Stomach (tissue), 9 donors: ENCODE measurements around the gene RGS7. TPM values are rescaled to one million over a fixed set of nuclear protein-coding genes. Genes with fewer than 3 reads are reported as not detected.

Source experiments
- DNase-seq, 2 donors: peaks; one replicate each; pipeline versions ENCODE4 v3.0.0 to v3.0.0-alpha.2; 2013 to 2019
- H3K27ac ChIP-seq, 5 donors: fragments of 200-600 bp in 4 of 5; sonication (generic) in 4 of 5; one replicate each; pipeline ENCODE4 v1.5.1; 2013 to 2019; ENCODE audit warnings: mild to moderate bottlenecking in 1 of 5, moderate library complexity in 1 of 5
- H3K27me3 ChIP-seq, 3 donors: fragments of 200-600 bp; sonication (generic); one replicate each; pipeline ENCODE4 v1.5.1; 2017 to 2019; ENCODE audit warnings: mixed run types in 1 of 3
- H3K36me3 ChIP-seq, 4 donors: fragments of 200-600 bp; sonication (generic); 1 replicate in 3 of 4; 2 replicates in 1 of 4; pipeline ENCODE4 v1.5.1; 2016 to 2019
- H3K4me1 ChIP-seq, 4 donors: fragments of 200-600 bp; sonication (generic); one replicate each; pipeline ENCODE4 v1.5.1; 2016 to 2019
- H3K4me3 ChIP-seq, 4 donors: fragments of 200-600 bp; sonication (generic) in 3 of 4; one replicate each; pipeline ENCODE4 v1.5.1; 2016 to 2019; ENCODE audit warnings: mild to moderate bottlenecking in 1 of 4
- H3K9me3 ChIP-seq, 4 donors: fragments of 200-600 bp; sonication (generic); one replicate each; pipeline ENCODE4 v1.5.1; 2016 to 2019
- CTCF ChIP-seq, 7 experiments: fragments of 450-650 bp in 4 of 7; fragments of 200-600 bp in 3 of 7; sonication (generic) in 3 of 7; IDR thresholded peaks; one replicate each; pipeline ENCODE4 v1.5.1; 2016 to 2019; ENCODE audit warnings: antibody characterized with exemption in 7 of 7, control low read depth in 2 of 7, mild to moderate bottlenecking in 1 of 7
- EP300 ChIP-seq: sonication (generic); formaldehyde crosslinking; IDR thresholded peaks from one replicate; pipeline ENCODE4 v1.6.1; 2017; ENCODE audit warnings: antibody characterized with exemption
- POLR2A ChIP-seq, 4 donors: fragments of 450-650 bp; IDR thresholded peaks; one replicate each; pipeline ENCODE4 v1.6.1; 2016; ENCODE audit warnings: antibody characterized with exemption in 4 of 4, control low read depth in 2 of 4, mild to moderate bottlenecking in 1 of 4, moderate library complexity in 1 of 4
- POLR2AphosphoS5 ChIP-seq, 3 donors: sonication (generic); formaldehyde crosslinking; IDR thresholded peaks; one replicate each; pipeline ENCODE4 v1.6.1; 2016; ENCODE audit warnings: antibody characterized with exemption in 3 of 3
- WGBS, 5 donors: extraction: QIAGEN DNeasy Blood & Tissue Kit in 3 of 5; methylation state at CpG; one replicate each; pipeline versions ENCODE4 v1.1.5 to v1.1.7; 2013 to 2018; 5-methylcytosine and 5-hydroxymethylcytosine counted together
- intact Hi-C: fragments of 100-400 bp; cut with DNase I; formaldehyde crosslinking; loops from one replicate; pipeline ENCODE4 v1.15.1; 2023; ENCODE audit warnings: low total_unique reads
- polyA plus RNA-seq, 3 donors: library from polyadenylated mRNA; stranded (reverse); fragments of 200-250 nt; gene quantifications; one replicate each; pipeline ENCODE4 v1.2.3, GENCODE V29; 2013
- total RNA-seq, 5 donors: library from RNA; depleted of rRNA; stranded (reverse); fragments of >200 nt; gene quantifications; one replicate each; pipeline versions ENCODE4 v1.1.0 to v1.2.3, GENCODE V29; 2014 to 2016
- donor health status: healthy with polysubstance abuse.
- donor health status: Bipolar disorder and iron deficiency.
- donor health status: healthy.

Gene RGS7
- total and polyA plus RNA-seq, 8 donors, result 0.23 to 2.9 (median 1.9) TPM; not detected in 2

- no peak for DNase-seq
Measured at GRCh38 chr1:241311056-241311746, 45.8 kb downstream of the RGS7 start.

GRCh38 chr1:241310451-241310850 is 46.6 kb downstream of the RGS7 start:
- Histone ChIP-seq H3K9me3 (peaks cover 0 to 4% (median 0%) of the 10 kb centered on the region in 4 donors), H3K4me3 (no peak overlapping the region), H3K27ac (no peak overlapping the region), H3K27me3 (no peaks in the 10 kb centered on the region), H3K4me1 (no peaks in the 10 kb centered on the region), H3K36me3 (no peaks in the 10 kb centered on the region)
- WGBS, 5 donors, result 86 to 97% (median 95%) methylated on average over 3 of the region's 3 CpGs
- TF ChIP-seq EP300, result no peak
- no peak for TF ChIP-seq POLR2A (IDR thresholded peaks at IDR 0.05)
- no peak for TF ChIP-seq POLR2AphosphoS5 (IDR thresholded peaks at IDR 0.05)
- TF ChIP-seq CTCF (IDR thresholded peaks at IDR 0.05), result no peak
- intact Hi-C loops, result no loop called here
- no peak for DNase-seq

More at GRCh38 chr1:241311056-241311746, 45.8 kb downstream of the RGS7 start:
- Histone ChIP-seq H3K4me1 (no peaks in the 10 kb centered on the region), H3K9me3 (no peaks in the 10 kb centered on the region), H3K27ac (no peak overlapping the region), H3K4me3 (no peak overlapping the region), H3K27me3 (no peaks in the 10 kb centered on the region), H3K36me3 (no peaks in the 10 kb centered on the region)
- 65 to 70% (median 67%) methylated on average over 5 of the region's 5 CpGs for WGBS, 5 donors
- TF ChIP-seq POLR2A (IDR thresholded peaks at IDR 0.05), result no peak
- no peak for TF ChIP-seq EP300
- TF ChIP-seq POLR2AphosphoS5 (IDR thresholded peaks at IDR 0.05), result no peak
- no peak for TF ChIP-seq CTCF (IDR thresholded peaks at IDR 0.05)
- intact Hi-C loops, result no loop called here

- no peaks in the 10 kb centered on the region for H3K36me3 ChIP-seq
- intact Hi-C loops, result no loop called here
- H3K4me3 ChIP-seq, result no peak overlapping the region
- TF ChIP-seq CTCF (IDR thresholded peaks at IDR 0.05) (no peak), EP300 (no peak), POLR2A (IDR thresholded peaks at IDR 0.05) (no peak), POLR2AphosphoS5 (IDR thresholded peaks at IDR 0.05) (no peak)
- H3K4me1 ChIP-seq, result no peaks in the 10 kb centered on the region
- H3K9me3 ChIP-seq, result peaks cover 0 to 8% (median under 1%) of the 10 kb centered on the region in 4 donors
- DNase-seq, result no peak
- 83 to 93% (median 90%) methylated on average over 4 of the region's 4 CpGs for WGBS, 5 donors
- H3K27me3 ChIP-seq, result no peaks in the 10 kb centered on the region
- no peak overlapping the region for H3K27ac ChIP-seq
Measured at GRCh38 chr1:241309651-241310050, 47.4 kb downstream of the RGS7 start.

- H3K4me1 ChIP-seq, result no peaks in the 10 kb centered on the region
- H3K9me3 ChIP-seq, result peaks cover 0 to 15% (median 7%) of the 10 kb centered on the region in 4 donors
- no peaks in the 10 kb centered on the region for H3K36me3 ChIP-seq
- no peak overlapping the region for H3K27ac ChIP-seq
- TF ChIP-seq POLR2AphosphoS5 (IDR thresholded peaks at IDR 0.05) (no peak), EP300 (no peak), CTCF (IDR thresholded peaks at IDR 0.05) (no peak), POLR2A (IDR thresholded peaks at IDR 0.05) (no peak)
- no peak overlapping the region for H3K4me3 ChIP-seq
- no peaks in the 10 kb centered on the region for H3K27me3 ChIP-seq
- intact Hi-C loops, result no loop called here
- 81 to 92% (median 91%) methylated on average over 3 of the region's 3 CpGs for WGBS, 5 donors
- no peak for DNase-seq
Measured at GRCh38 chr1:241308471-241308870, 48.5 kb downstream of the RGS7 start.
